Epidermal melanocyte (primary cell): ENCODE data around the gene CUTC.
"Not testable (repeated sequence)": the region's sequence is repeated elsewhere in the genome, so short reads cannot be mapped to it uniquely, and the experiment has no call there.

Source experiments
- DNase-seq: peaks from one replicate; pipeline ENCODE4 v3.0.0; 2011; ENCODE audit warnings: low spot score; ENCODE audit not compliant: insufficient read length

CUTC gene

GRCh38 chr10:99742701-99743100 is 10.7 kb downstream of the CUTC start:
- DNase-seq = no peak

DNA sequence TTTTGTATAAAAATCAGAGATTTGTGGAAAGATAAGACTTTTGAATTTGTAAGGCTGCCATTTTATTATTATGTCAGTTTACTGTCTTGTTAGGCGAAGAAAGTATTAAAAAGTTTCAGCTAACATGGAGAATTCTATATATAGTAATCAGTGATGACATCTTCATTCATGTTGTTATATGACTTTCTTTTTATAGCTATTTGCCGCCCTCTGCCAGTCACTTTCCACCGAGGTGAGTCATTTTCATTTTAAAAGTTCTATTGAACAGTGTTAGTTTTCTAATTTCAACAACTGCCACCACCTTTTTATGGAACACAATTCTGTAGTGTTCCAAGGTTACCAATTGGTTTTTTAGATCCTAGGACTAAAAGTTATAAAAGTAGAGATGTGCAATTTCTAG is 11.8 kb downstream of the CUTC start:
- no peak for DNase-seq

- DNase-seq = not testable (repeated sequence)
Observed at GRCh38 chr10:99746166-99746565, 14.1 kb downstream of the CUTC start.

GRCh38 chr10:99748823-99749451 is 16.9 kb downstream of the CUTC start:
- DNase-seq = no peak

- DNase-seq = no peak
Observed at GRCh38 chr10:99750641-99751040, 18.6 kb downstream of the CUTC start.

DNA sequence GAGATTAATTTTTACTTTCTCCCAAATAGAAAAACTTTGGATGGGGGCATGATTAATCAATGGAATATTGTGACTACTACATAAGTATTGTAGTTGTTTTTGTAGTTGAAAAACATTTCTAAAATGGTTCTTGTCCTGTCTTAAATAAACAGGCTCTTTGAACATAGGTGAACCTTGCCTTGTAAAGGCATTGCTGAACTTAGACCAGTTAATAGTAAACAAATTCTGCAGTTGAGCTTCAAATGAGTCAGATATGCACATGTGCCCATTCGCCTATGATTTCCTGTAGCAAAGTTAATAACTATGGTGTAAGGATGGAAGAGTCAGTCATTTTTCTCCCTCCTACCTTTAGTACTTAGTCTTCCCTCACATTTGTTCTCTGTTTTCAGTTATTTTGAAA is 22.6 kb downstream of the CUTC start:
- no peak for DNase-seq

DNA sequence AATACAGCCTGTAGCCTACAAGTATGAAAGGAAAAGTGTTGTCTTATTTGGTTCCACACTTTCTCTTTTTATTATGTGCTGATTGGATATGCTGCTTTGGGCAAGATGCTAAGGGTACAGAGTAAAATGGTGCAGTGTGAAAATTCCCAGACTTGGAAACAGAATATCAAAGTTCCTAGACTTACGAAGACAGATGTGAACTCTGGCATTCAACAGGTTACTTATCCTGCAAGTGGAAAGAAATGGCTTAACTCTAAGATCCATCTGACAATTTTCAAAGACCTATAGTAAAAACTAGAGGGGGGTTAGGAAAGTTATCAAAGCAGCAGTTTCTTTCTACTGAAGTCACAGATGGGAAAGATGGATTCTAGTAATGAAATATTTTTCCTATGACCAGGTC is 24.1 kb downstream of the CUTC start:
- no peak for DNase-seq

GRCh38 chr10:99758211-99758891 is 26.3 kb downstream of the CUTC start:
- no peak for DNase-seq

DNA sequence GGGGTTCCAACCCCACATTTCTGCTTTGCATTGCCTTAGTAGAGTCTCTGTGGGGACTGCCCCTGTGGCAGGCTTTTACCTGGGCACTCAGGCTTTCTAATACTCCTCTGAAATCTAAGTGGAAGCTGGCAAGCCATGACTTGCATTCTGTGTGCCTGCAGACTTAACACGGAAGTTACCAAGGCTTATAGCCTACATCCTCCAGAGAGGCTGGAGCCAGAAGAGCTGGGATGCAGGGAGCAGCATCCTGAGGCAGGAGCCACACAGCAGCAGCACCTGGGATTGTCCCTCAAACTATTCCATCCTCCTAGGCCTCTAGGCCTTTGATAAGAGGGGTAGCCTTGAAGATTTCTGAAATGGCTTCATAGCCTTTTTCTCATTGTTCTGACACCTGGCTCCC is 28.3 kb downstream of the CUTC start:
- DNase-seq = no peak

- DNase-seq = no peak
Observed at GRCh38 chr10:99761365-99761764, 29.3 kb downstream of the CUTC start.

DNA sequence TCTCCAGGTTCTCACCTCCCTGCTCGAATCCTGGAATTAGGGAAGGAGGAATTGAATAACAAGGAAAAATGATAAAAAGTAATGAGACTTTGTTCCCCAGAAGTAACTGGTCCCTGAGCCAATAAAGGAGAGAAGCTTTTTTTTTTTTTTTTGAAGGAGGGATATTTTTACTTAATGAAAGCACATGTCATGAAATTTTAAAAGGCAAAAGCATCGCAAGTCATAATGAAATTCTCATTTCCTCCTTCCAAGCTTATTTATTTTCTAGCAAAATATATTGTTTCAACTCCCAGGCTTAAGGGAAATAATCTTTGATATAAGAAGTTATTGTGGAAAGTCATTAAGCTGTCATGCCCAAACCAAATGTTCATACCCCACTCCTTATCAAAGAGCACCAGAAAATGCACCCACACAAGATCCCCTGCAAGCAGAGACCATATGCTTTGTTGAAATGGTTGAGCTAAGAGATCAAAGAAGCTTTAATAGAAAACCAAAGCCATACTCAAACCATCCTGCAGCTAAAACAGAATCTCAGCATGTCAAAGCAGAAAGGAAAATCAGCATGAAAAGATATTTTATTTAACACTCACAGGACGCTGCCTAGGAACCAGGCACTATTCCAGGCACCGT is 33.8 kb downstream of the CUTC start:
- no peak for DNase-seq

GRCh38 chr10:99766302-99766681 is 34.3 kb downstream of the CUTC start:
- DNase-seq = no peak

DNA sequence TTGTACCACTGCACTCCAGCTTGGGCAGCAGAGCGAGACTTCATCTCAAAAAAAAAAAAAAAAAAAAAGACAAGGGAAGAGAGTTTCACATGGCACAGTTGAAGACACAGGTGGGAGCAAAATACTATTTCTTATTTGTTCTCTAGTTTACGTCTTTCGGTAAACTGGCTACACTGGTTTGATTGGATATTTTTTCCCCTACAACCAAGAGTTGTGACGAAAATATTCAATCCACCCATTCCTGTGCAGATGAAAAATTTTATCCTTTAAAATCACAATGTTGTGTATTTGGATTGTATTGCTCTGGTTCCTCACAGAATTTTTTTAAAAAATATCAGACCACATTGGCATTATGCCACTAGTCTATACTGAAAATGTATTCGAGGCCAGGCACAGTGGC is 35.9 kb downstream of the CUTC start:
- no peak for DNase-seq

DNA sequence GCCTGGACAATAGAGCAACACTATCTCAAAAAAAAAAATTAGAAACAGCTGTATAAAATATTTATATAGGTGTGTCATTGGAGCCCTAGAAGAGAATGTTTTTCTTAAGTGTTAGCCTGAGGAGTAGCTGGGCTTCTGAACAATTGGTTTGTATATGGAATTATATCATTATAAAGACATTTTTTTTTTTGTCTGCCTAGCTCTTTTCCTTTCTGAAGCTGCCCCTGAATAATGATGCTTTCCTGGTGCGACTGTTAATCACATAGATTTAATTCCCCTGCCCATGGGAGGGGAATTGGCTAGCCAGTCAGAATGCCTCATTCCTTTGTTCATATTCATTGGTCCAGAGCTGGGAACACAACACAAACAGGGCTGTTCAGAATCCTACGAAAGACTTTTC is 36.5 kb downstream of the CUTC start:
- no peak for DNase-seq

DNA sequence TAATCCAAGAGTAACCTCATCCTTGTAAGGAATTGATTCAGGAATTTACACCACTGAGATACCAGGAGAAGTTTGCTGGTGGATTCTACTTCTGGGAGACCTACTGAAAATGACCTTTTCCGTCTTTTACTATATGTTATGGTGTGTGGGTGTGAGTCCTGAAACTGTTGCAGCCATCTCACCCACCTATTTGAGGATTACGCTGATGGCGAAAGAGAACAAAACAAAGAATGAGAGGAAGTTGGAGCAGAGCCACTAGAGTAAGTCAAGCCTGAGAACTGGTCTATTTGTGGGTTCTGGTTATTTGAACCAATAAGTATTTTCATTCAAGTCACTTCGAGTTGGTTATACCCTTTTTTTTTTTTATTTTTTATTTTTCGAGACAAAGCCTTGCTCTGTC is 37.7 kb downstream of the CUTC start:
- DNase-seq = no peak

DNA sequence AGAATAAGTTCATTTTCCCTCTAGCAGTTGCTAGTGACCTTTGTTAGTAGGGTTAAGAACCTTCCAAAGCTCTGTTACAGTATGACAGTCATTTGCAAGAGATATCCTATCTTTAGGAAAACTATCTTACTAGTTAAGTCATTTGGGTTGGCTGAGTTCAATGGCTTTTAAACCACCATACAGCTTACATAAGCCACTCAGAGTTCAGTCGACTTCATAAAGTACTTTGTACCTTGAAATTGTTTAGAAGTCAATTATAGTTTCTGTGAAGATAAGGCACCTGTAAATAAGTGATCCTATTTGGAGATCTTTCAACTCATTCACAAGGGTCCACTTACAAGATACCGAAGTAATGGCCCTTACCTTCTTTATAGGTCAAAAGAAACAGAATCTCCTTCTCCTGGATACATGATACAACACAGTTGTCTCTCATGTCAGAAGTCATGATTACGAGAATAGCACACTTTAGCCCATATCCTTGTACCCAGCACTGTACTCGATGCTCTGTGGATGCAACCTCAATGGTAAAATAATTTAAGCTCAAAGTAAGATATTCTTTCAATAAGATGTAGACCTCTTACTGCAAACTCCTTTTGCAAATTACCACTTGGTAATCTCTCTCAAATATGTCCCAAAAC is 38.5 kb downstream of the CUTC start:
- DNase-seq = no peak

GRCh38 chr10:99775850-99776249 is 43.8 kb downstream of the CUTC start:
- peak; percentile 40 for DNase-seq

- no peak for DNase-seq
Observed at GRCh38 chr10:99777918-99778714, 46.1 kb downstream of the CUTC start.

- DNase-seq = no peak
Observed at GRCh38 chr10:99779335-99779734, 47.3 kb downstream of the CUTC start.

DNA sequence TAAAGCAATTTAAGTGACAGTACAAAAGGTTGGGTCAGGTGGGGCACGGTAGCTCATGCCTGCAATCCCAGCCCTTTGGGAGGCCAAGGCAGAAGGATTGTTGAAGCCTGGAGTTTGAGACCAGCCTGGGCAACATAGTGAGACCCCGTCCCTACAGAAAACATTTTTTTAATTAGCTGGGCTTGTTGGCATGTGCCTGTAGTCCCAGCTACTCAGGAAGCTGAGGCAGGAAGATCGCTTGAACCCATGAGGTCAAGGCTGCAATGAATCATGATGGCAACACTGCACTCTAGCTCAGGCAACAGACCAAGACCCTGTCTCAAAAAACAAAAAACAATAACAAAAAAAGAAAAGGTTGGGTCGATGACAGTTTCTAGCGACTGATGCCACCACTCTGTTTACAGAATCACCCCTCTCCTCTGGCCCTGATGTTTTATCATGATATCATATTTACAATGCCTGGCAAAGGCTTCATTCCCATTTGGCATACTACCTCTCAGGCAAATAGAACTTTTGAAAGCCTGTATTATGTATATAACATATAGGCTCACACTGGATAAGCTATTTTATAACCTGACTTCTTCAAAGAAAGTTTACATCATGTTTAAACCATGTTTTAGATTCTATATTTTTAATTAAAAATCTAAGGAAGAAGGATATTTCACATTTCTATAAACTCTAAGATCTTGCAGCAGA is 49.8 kb downstream of the CUTC start:
- no peak for DNase-seq
